CD4-positive, CD25-positive, alpha-beta regulatory T cell (primary cell): ENCODE data around the gene RET. TPM values are rescaled to one million over a fixed set of nuclear protein-coding genes. Genes with fewer than 3 reads are reported as not detected.

Experiments used
- ATAC-seq, 2 donors: fragments of 150-1000 bp; cut with Tn5 transposase; one replicate each; pipeline ENCODE4 v1.10.0; 2021; ENCODE audit warnings: low read depth in 2 of 2, moderate number of reproducible peaks in 2 of 2, moderate library complexity in 1 of 2
- DNase-seq, 3 donors: peaks; one replicate each; pipeline versions ENCODE4 v3.0.0 to v3.0.0-alpha.2; 2012 to 2022; ENCODE audit warnings: mixed read lengths in 1 of 3
- H3K27ac ChIP-seq: one replicate; pipeline ENCODE4 v1.7.0; 2013; ENCODE audit warnings: mild to moderate bottlenecking, low read length; ENCODE audit not compliant: insufficient read depth, poor library complexity, severe bottlenecking
- H3K27me3 ChIP-seq: one replicate; pipeline ENCODE4 v1.7.0; 2013; ENCODE audit warnings: low read length; ENCODE audit not compliant: control insufficient read depth, insufficient read depth
- H3K36me3 ChIP-seq: one replicate; pipeline ENCODE4 v1.7.0; 2013; ENCODE audit warnings: mild to moderate bottlenecking, low read length, moderate library complexity; ENCODE audit not compliant: control insufficient read depth, insufficient read depth
- H3K4me1 ChIP-seq: 2 replicates; pipeline ENCODE4 v1.7.0; 2013; ENCODE audit warnings: mild to moderate bottlenecking, low read length; ENCODE audit not compliant: insufficient read depth, control insufficient read depth, poor library complexity, severe bottlenecking
- H3K4me3 ChIP-seq: one replicate; pipeline ENCODE4 v1.7.0; 2013; ENCODE audit warnings: low read depth, mild to moderate bottlenecking, low read length, moderate library complexity
- H3K9me3 ChIP-seq, 2 experiments: 1 replicate in 1 of 2; 2 replicates in 1 of 2; pipeline ENCODE4 v1.7.0; 2013; ENCODE audit warnings: low read length in 2 of 2, mild to moderate bottlenecking in 1 of 2, moderate library complexity in 1 of 2; ENCODE audit not compliant: control insufficient read depth in 2 of 2
- H3K27ac Mint-ChIP-seq, 3 donors: one replicate each; pipeline ENCODE4 v1.8.0; 2020 to 2022; ENCODE audit warnings: mild to moderate bottlenecking in 3 of 3, mixed read lengths in 3 of 3, moderate library complexity in 2 of 3
- H3K27me3 Mint-ChIP-seq: one replicate; pipeline ENCODE4 v1.8.0; 2022; ENCODE audit warnings: mild to moderate bottlenecking, mixed read lengths
- H3K36me3 Mint-ChIP-seq: one replicate; pipeline ENCODE4 v1.8.0; 2020; ENCODE audit warnings: mixed read lengths
- H3K4me1 Mint-ChIP-seq, 4 donors: one replicate each; pipeline ENCODE4 v1.8.0; 2020 to 2022; ENCODE audit warnings: mixed read lengths in 4 of 4, mild to moderate bottlenecking in 1 of 4
- H3K4me3 Mint-ChIP-seq, 4 donors: one replicate each; pipeline ENCODE4 v1.8.0; 2020 to 2022; ENCODE audit warnings: mild to moderate bottlenecking in 4 of 4, mixed read lengths in 4 of 4, moderate library complexity in 3 of 4
- H3K9me3 Mint-ChIP-seq, 7 donors: one replicate each; pipeline ENCODE4 v1.8.0; 2020 to 2022; ENCODE audit warnings: mixed read lengths in 7 of 7, mild to moderate bottlenecking in 3 of 7, moderate library complexity in 2 of 7
- polyA plus RNA-seq, 4 donors: library from polyadenylated mRNA; unstranded; fragments of 300-500 nt; fragmentation: Illumina TruSeq; gene quantifications; one replicate each; pipeline ENCODE4 v1.2.3, GENCODE V29; 2021
- total RNA-seq: library from RNA; stranded (reverse); gene quantifications from one replicate; pipeline ENCODE4 v1.2.3, GENCODE V29; 2022

RET gene
- total and polyA plus RNA-seq, 5 donors from 2014 or later, result 0.37 TPM; not detected in 4

DNA sequence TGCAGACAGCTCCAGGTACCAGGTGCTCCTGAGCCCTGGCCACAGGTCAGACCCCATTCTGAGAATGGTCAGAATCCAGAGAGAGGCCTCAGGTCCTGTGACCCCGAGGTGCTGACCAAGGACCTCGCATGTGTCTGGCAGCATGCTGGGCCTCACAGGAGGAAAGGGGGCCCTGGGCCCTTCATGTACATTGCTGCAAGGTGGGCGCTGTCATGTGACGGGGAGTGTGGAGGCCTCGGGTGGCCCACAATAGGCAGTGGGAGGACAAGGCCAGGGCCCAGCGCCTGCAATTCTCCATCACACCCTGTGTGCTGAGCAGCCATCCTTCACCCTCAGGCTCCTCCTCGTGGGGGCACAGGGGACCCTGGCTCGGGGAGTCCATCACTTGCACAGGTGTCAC lies 15.5 kb upstream of the RET start:
- Histone ChIP-seq H3K27ac (no peak overlapping the region), H3K36me3 (no peaks in the 10 kb centered on the region), H3K9me3 (no peaks in the 10 kb centered on the region), H3K4me1 (no peaks in the 10 kb centered on the region), H3K4me3 (no peak overlapping the region), H3K27me3 (no peaks in the 10 kb centered on the region)
- no peaks in the 10 kb centered on the region for H3K4me1 Mint-ChIP-seq
- peaks cover 0 to 2% (median 0%) of the 10 kb centered on the region in 7 donors for H3K9me3 Mint-ChIP-seq
- no peak for ATAC-seq
- H3K27ac Mint-ChIP-seq, result no peak overlapping the region
- no peak overlapping the region for H3K4me3 Mint-ChIP-seq
- no peak for DNase-seq
- no peaks in the 10 kb centered on the region for H3K36me3 Mint-ChIP-seq
- peaks cover 9% of the 10 kb centered on the region for H3K27me3 Mint-ChIP-seq

DNA sequence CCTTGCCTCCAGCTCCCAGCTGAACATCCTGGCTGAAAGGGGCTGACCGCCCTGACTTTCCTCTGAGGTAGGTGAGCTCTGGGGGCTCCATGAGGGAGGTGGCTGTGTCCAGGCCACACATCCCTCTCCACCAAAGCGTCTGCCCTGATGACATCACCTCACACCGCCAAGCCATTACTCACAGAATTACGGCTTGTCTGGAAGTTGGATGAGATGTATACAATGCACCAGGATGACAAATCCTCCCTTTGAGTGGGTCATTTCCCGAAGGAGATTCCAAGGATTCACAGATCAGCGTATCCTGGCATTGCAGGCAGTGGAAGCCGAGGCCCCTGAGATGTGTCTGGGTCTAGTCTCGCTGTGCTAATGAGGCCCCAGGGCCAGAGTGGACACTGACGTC lies 15.1 kb upstream of the RET start:
- H3K4me3 ChIP-seq, result no peak overlapping the region
- H3K9me3 ChIP-seq, result no peaks in the 10 kb centered on the region
- no peaks in the 10 kb centered on the region for H3K4me1 ChIP-seq
- Mint-ChIP-seq H3K4me3 (no peak overlapping the region), H3K27ac (no peak overlapping the region), H3K9me3 (peaks cover 0 to 2% (median 0%) of the 10 kb centered on the region in 7 donors), H3K27me3 (peaks cover 9% of the 10 kb centered on the region), H3K4me1 (no peaks in the 10 kb centered on the region), H3K36me3 (no peaks in the 10 kb centered on the region)
- no peaks in the 10 kb centered on the region for H3K36me3 ChIP-seq
- no peak overlapping the region for H3K27ac ChIP-seq
- DNase-seq (no peak), ATAC-seq (no peak)
- no peaks in the 10 kb centered on the region for H3K27me3 ChIP-seq

DNA sequence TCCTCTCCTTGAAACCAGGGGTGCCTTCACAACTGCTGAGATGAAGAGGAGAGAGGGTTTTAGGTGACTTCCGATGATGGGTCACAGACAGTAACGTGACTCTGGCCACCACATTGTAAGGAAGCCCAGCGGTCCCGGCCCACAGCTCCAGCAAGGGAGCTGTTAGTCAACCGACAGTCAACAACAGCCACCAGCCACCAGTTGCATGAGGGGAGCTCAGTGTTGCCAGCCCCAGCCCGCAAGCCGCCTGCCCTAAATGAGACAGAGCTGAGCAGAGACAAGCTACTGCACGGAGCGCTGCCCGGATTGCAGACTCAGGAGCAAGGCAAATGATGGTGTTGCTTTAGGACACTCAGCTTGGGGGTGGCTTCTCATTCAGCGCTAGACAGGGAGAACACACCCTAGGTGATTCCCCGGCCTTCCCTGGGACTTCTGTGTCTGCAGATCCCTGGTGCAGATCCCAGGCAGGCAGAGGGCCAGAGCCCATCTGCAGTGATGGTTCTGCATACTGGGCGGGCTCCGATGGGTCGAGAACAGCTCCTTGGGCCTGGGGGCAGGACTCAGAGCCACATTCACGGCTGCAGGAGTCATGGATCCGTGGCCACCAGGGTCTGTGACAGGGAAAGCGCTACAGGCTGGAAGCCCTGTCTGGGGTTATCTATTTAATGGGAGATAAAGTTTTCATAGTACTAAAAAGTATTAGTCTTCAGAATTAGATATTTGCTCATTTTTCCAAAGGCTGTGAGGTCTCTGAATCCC lies 14.3 kb upstream of the RET start:
- peaks cover 0 to 1% (median 0%) of the 10 kb centered on the region in 7 donors for H3K9me3 Mint-ChIP-seq
- H3K36me3 ChIP-seq, result no peaks in the 10 kb centered on the region
- DNase-seq (no peak), ATAC-seq (no peak)
- no peak overlapping the region for H3K4me3 Mint-ChIP-seq
- peaks cover 5% of the 10 kb centered on the region for H3K27me3 Mint-ChIP-seq
- no peak overlapping the region for H3K4me3 ChIP-seq
- no peaks in the 10 kb centered on the region for H3K4me1 Mint-ChIP-seq
- no peaks in the 10 kb centered on the region for H3K36me3 Mint-ChIP-seq
- no peak overlapping the region for H3K27ac Mint-ChIP-seq
- no peaks in the 10 kb centered on the region for H3K4me1 ChIP-seq
- H3K9me3 ChIP-seq, result no peaks in the 10 kb centered on the region
- no peak overlapping the region for H3K27ac ChIP-seq
- H3K27me3 ChIP-seq, result no peaks in the 10 kb centered on the region

DNA sequence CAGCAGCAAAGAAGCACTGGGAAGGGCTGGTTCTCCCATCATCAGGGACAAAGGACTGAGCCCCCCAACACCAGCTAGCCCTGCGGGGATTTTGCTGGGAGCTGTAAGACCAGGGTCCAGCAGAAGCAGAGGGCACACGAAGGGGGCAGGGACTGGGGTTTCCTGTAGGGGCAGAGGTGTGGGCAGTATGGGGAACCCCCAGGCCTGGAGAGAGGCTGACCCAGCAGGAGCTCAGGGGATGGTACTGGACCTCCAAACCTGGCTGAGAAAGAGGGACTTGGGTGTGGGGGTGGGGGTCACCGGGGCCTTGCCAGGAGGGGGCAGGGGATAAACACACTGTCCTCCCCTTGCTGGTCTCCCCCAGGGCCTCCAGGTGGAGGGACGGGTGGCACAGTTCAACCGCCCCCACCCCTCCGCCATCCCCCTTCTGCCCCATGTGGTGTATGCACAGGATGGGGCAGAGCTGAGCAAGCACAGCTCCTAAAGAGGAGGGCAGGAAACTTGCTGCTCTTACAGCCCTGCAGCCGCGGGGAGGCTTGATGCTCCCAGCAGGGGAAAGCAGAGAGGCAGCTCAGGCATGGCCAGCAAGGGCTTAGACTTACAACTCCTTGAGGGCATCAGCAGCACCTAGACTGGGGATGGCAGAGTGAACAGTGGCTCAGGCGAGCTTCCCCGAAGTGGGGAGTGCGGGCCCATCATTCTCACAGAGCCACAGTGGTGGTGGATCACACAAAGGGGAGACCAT lies 12.4 kb upstream of the RET start:
- no peaks in the 10 kb centered on the region for H3K36me3 Mint-ChIP-seq
- Histone ChIP-seq H3K9me3 (no peaks in the 10 kb centered on the region), H3K4me1 (no peaks in the 10 kb centered on the region), H3K27me3 (no peaks in the 10 kb centered on the region), H3K27ac (no peak overlapping the region), H3K36me3 (no peaks in the 10 kb centered on the region), H3K4me3 (no peak overlapping the region)
- ATAC-seq (no peak), DNase-seq (no peak)
- no peaks in the 10 kb centered on the region for H3K9me3 Mint-ChIP-seq
- no peak overlapping the region for H3K4me3 Mint-ChIP-seq
- H3K27ac Mint-ChIP-seq, result no peak overlapping the region
- no peaks in the 10 kb centered on the region for H3K27me3 Mint-ChIP-seq
- no peaks in the 10 kb centered on the region for H3K4me1 Mint-ChIP-seq

DNA sequence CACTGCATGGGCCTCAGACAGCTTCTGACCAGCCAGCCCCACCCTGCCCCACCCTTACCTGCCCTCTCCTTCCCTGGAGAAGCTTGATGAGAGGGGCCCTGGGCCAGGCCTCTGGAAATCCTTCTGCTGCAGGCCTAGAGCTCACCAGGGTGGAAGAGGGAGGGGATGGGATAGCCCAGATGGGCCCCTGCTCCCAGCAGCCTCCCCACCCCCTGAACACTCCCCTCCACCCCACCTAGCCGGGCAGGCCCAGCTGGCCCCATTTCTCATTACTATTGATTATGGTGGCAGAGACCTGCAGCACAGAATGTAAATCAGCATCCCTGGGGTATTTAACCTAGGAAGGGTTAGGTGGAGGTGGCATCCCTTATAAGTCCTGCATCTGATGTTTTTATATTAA lies 11.6 kb upstream of the RET start:
- DNase-seq, result no peak
- no peak for ATAC-seq
- no peak overlapping the region for H3K4me3 Mint-ChIP-seq
- Histone ChIP-seq H3K4me1 (no peaks in the 10 kb centered on the region), H3K9me3 (no peaks in the 10 kb centered on the region), H3K36me3 (no peaks in the 10 kb centered on the region), H3K4me3 (no peak overlapping the region), H3K27ac (no peak overlapping the region), H3K27me3 (no peaks in the 10 kb centered on the region)
- no peak overlapping the region for H3K27ac Mint-ChIP-seq
- no peaks in the 10 kb centered on the region for H3K9me3 Mint-ChIP-seq
- no peaks in the 10 kb centered on the region for H3K4me1 Mint-ChIP-seq
- H3K36me3 Mint-ChIP-seq, result no peaks in the 10 kb centered on the region
- no peaks in the 10 kb centered on the region for H3K27me3 Mint-ChIP-seq

DNA sequence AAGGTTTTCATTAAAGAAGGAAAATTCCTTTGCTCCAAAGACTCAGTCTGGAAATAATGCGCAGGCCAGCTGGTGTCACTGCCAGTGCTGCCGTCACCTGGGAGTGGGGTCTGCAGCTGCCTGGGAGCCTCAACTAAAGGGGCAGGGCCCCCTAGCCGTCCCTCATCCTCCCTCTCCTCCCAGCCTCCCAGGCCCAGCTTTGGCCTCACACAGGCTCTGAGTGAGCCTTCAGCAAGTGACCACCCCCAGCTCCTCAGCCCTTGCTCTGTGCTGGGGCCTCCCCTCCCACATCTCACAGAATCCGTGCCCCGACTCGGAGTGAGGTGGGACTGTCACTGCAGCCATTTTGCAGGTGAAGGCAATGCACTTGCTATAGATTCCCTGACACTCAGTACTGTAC lies 11.1 kb upstream of the RET start:
- DNase-seq, result no peak
- Histone ChIP-seq H3K36me3 (no peaks in the 10 kb centered on the region), H3K9me3 (no peaks in the 10 kb centered on the region), H3K4me3 (no peak overlapping the region), H3K27me3 (no peaks in the 10 kb centered on the region), H3K27ac (no peak overlapping the region), H3K4me1 (no peaks in the 10 kb centered on the region)
- Mint-ChIP-seq H3K4me3 (no peak overlapping the region), H3K36me3 (no peaks in the 10 kb centered on the region), H3K4me1 (no peaks in the 10 kb centered on the region), H3K27ac (no peak overlapping the region), H3K27me3 (no peaks in the 10 kb centered on the region), H3K9me3 (no peaks in the 10 kb centered on the region)
- no peak for ATAC-seq

DNA sequence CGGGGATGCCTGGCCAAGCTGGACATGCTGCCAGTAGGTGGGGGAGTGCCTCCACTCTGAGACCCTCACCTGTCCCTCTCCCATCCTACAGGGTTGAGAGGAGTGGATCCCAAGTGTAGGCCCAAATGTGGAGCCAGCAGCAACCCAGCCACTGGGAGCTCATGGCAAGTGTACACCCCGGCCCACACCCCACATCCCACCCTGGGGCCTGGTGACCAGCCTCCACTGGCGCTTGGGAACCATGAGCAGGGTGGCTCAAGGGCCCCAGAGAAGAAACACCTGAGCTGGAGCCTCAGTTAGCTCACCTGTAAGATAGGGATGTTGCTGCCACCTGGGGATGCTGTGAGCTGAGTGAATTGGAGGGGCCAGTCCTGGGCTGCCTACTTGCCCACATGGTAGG lies 10.4 kb upstream of the RET start:
- H3K9me3 ChIP-seq, result no peaks in the 10 kb centered on the region
- ATAC-seq (no peak), DNase-seq (no peak)
- no peak overlapping the region for H3K27ac Mint-ChIP-seq
- no peaks in the 10 kb centered on the region for H3K4me1 Mint-ChIP-seq
- no peak overlapping the region for H3K4me3 ChIP-seq
- no peak overlapping the region for H3K4me3 Mint-ChIP-seq
- no peaks in the 10 kb centered on the region for H3K27me3 ChIP-seq
- H3K27me3 Mint-ChIP-seq, result no peaks in the 10 kb centered on the region
- H3K36me3 ChIP-seq, result no peaks in the 10 kb centered on the region
- no peaks in the 10 kb centered on the region for H3K4me1 ChIP-seq
- no peaks in the 10 kb centered on the region for H3K9me3 Mint-ChIP-seq
- no peaks in the 10 kb centered on the region for H3K36me3 Mint-ChIP-seq
- H3K27ac ChIP-seq, result no peak overlapping the region
